Measurements from ENCODE around the gene SPSB1.

SPSB1 gene

GRCh38 chr1:9361630-9362260, 69.1 kb downstream of the SPSB1 start:
- H3K4me3 ChIP-seq (IDR thresholded peaks at IDR 0.05; ENCODE audit: insufficient read depth, low read depth, low read length) = no peak overlapping the region
- no peaks in the 10 kb centered on the region for H3K79me2 ChIP-seq (ENCODE audit: insufficient read depth, low read depth)
- H2AFZ ChIP-seq (ENCODE audit: low read depth) = no peak overlapping the region
- H3K4me2 ChIP-seq = no peak overlapping the region
- no peaks in the 10 kb centered on the region for H3K4me1 ChIP-seq (ENCODE audit: low read depth, poor library complexity, severe bottlenecking)
- H3K27ac ChIP-seq = no peak overlapping the region
- no peaks in the 10 kb centered on the region for H4K20me1 ChIP-seq (ENCODE audit: insufficient read depth)
- H3K27me3 ChIP-seq (ENCODE audit: insufficient read depth, low read depth) = no peaks in the 10 kb centered on the region
- TF ChIP-seq CTCF (conservative IDR thresholded peaks at IDR 0.05; ENCODE audit: low read depth, low read length) = no peak
- no peak overlapping the region for H3K9ac ChIP-seq
- no peaks in the 10 kb centered on the region for H3K36me3 ChIP-seq (ENCODE audit: insufficient read depth)

GRCh38 chr1:9362488-9362887, 69.8 kb downstream of the SPSB1 start:
- Histone ChIP-seq H3K9ac (no peak overlapping the region), H3K27me3 (ENCODE audit: insufficient read depth, low read depth) (no peaks in the 10 kb centered on the region), H3K4me3 (IDR thresholded peaks at IDR 0.05; ENCODE audit: insufficient read depth, low read depth, low read length) (no peak overlapping the region), H4K20me1 (ENCODE audit: insufficient read depth) (no peaks in the 10 kb centered on the region), H2AFZ (ENCODE audit: low read depth) (no peak overlapping the region), H3K36me3 (ENCODE audit: insufficient read depth) (no peaks in the 10 kb centered on the region), H3K27ac (no peak overlapping the region), H3K79me2 (ENCODE audit: insufficient read depth, low read depth) (no peaks in the 10 kb centered on the region), H3K4me1 (ENCODE audit: low read depth, poor library complexity, severe bottlenecking) (no peaks in the 10 kb centered on the region), H3K4me2 (no peak overlapping the region)
- no peak for TF ChIP-seq CTCF (conservative IDR thresholded peaks at IDR 0.05; ENCODE audit: low read depth, low read length)

- TF ChIP-seq CTCF (conservative IDR thresholded peaks at IDR 0.05; ENCODE audit: low read depth, low read length) = no peak
- H3K27ac ChIP-seq = no peak overlapping the region
- H3K9ac ChIP-seq = no peak overlapping the region
- H3K27me3 ChIP-seq (ENCODE audit: insufficient read depth, low read depth) = no peaks in the 10 kb centered on the region
- H2AFZ ChIP-seq (ENCODE audit: low read depth) = no peak overlapping the region
- no peak overlapping the region for H3K4me3 ChIP-seq (IDR thresholded peaks at IDR 0.05; ENCODE audit: insufficient read depth, low read depth, low read length)
- H3K4me1 ChIP-seq (ENCODE audit: low read depth, poor library complexity, severe bottlenecking) = no peaks in the 10 kb centered on the region
- no peak overlapping the region for H3K4me2 ChIP-seq
- no peaks in the 10 kb centered on the region for H3K79me2 ChIP-seq (ENCODE audit: insufficient read depth, low read depth)
- no peaks in the 10 kb centered on the region for H3K36me3 ChIP-seq (ENCODE audit: insufficient read depth)
- no peaks in the 10 kb centered on the region for H4K20me1 ChIP-seq (ENCODE audit: insufficient read depth)
These were observed 70.4 kb downstream of the SPSB1 start for GRCh38 chr1:9363061-9363471.

- H3K79me2 ChIP-seq (ENCODE audit: insufficient read depth, low read depth) = no peaks in the 10 kb centered on the region
- H3K27me3 ChIP-seq (ENCODE audit: insufficient read depth, low read depth) = no peaks in the 10 kb centered on the region
- no peaks in the 10 kb centered on the region for H3K4me1 ChIP-seq (ENCODE audit: low read depth, poor library complexity, severe bottlenecking)
- no peak for TF ChIP-seq CTCF (conservative IDR thresholded peaks at IDR 0.05; ENCODE audit: low read depth, low read length)
- H3K27ac ChIP-seq = no peak overlapping the region
- no peaks in the 10 kb centered on the region for H4K20me1 ChIP-seq (ENCODE audit: insufficient read depth)
- H3K4me2 ChIP-seq = no peak overlapping the region
- H3K9ac ChIP-seq = no peak overlapping the region
- H3K36me3 ChIP-seq (ENCODE audit: insufficient read depth) = no peaks in the 10 kb centered on the region
- H3K4me3 ChIP-seq (IDR thresholded peaks at IDR 0.05; ENCODE audit: insufficient read depth, low read depth, low read length) = no peak overlapping the region
- no peak overlapping the region for H2AFZ ChIP-seq (ENCODE audit: low read depth)
These were observed 73.6 kb downstream of the SPSB1 start for GRCh38 chr1:9366298-9366697.

Data from KMS-11 (cell line).